Thyroid gland (tissue), 4 donors: ENCODE measurements around the gene PCSK2.

Experiments used
- POLR2A ChIP-seq, 2 donors: fragments of 450-650 bp; IDR thresholded peaks; one replicate each; pipeline ENCODE4 v1.6.1; 2017; ENCODE audit warnings: antibody characterized with exemption in 2 of 2, mild to moderate bottlenecking in 2 of 2, moderate library complexity in 1 of 2
- TF ChIP-seq, protein P1 (sequence below), 6 experiments: fragments of 200-600 bp in 3 of 6; fragments of 450-650 bp in 3 of 6; sonication (generic) in 3 of 6; IDR thresholded peaks; one replicate each; pipeline ENCODE4 v1.5.1; 2016 to 2019; ENCODE audit warnings: antibody characterized with exemption in 6 of 6, mild to moderate bottlenecking in 2 of 6, inconsistent platforms in 1 of 6, moderate library complexity in 1 of 6

GRCh38 chr20:17466641-17467040 lies 239.8 kb downstream of the PCSK2 start:
- TF ChIP-seq, protein P1, sequence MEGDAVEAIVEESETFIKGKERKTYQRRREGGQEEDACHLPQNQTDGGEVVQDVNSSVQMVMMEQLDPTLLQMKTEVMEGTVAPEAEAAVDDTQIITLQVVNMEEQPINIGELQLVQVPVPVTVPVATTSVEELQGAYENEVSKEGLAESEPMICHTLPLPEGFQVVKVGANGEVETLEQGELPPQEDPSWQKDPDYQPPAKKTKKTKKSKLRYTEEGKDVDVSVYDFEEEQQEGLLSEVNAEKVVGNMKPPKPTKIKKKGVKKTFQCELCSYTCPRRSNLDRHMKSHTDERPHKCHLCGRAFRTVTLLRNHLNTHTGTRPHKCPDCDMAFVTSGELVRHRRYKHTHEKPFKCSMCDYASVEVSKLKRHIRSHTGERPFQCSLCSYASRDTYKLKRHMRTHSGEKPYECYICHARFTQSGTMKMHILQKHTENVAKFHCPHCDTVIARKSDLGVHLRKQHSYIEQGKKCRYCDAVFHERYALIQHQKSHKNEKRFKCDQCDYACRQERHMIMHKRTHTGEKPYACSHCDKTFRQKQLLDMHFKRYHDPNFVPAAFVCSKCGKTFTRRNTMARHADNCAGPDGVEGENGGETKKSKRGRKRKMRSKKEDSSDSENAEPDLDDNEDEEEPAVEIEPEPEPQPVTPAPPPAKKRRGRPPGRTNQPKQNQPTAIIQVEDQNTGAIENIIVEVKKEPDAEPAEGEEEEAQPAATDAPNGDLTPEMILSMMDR (IDR thresholded peaks at IDR 0.05) = no peak
- no peak for TF ChIP-seq POLR2A (IDR thresholded peaks at IDR 0.05)
